ENCODE results near the gene KLHL29. TPM values are rescaled to one million over a fixed set of nuclear protein-coding genes. Genes with fewer than 3 reads are reported as not detected.

The KLHL29 gene
- total and polyA plus RNA-seq, 8 donors, result 1.8 to 10.5 (median 2.8) TPM

DNA sequence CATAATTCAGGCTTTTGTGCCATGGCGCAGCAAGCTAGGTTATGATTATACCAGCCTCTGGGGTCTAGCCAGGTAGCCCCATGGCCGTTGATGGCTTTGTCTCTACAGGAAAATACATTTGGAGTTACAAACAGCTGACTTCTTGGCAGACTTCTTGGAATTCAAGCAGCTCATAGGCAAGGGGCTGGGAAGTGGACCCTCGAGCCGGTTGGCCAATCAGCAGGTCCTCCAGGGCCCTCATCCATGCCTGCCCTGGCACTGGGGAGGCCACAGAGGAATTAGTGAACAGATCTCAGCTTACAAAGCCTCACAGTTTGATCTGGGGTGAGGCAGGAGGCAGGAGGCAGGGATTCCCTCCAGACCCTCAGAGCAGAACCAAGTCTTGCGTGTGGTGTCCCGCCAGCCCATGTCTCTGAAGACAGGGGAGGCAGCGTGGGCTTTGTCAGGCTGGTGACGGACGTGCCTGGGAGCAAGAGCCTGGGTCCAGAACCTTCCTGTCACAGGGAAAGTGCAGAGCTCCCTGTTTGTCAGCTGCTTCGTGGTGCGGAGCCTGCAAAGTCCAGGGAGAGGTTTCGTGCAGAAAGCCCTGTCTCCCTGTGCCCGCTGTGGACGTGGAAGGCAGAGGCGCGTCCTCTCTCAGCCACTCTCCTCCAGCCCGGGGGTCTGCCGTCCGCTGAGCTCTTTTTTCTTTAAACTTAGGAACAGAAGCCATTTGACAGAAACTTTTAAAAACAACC lies 131.7 kb downstream of the KLHL29 start:
- intact Hi-C loops (cut with DNase I), result no loop called here

GRCh38 chr2:23518481-23519333 lies 133.7 kb downstream of the KLHL29 start:
- H3K27ac ChIP-seq, result no peak overlapping the region
- DNase-seq (no peak), ATAC-seq (peak; percentile 63)
- no peaks in the 10 kb centered on the region for H3K9me3 ChIP-seq
- H3K36me3 ChIP-seq, result no peaks in the 10 kb centered on the region
- TF ChIP-seq, protein P1, sequence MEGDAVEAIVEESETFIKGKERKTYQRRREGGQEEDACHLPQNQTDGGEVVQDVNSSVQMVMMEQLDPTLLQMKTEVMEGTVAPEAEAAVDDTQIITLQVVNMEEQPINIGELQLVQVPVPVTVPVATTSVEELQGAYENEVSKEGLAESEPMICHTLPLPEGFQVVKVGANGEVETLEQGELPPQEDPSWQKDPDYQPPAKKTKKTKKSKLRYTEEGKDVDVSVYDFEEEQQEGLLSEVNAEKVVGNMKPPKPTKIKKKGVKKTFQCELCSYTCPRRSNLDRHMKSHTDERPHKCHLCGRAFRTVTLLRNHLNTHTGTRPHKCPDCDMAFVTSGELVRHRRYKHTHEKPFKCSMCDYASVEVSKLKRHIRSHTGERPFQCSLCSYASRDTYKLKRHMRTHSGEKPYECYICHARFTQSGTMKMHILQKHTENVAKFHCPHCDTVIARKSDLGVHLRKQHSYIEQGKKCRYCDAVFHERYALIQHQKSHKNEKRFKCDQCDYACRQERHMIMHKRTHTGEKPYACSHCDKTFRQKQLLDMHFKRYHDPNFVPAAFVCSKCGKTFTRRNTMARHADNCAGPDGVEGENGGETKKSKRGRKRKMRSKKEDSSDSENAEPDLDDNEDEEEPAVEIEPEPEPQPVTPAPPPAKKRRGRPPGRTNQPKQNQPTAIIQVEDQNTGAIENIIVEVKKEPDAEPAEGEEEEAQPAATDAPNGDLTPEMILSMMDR (IDR thresholded peaks at IDR 0.05), result no peak
- H3K27me3 ChIP-seq, result no peaks in the 10 kb centered on the region
- no peak overlapping the region for H3K4me3 ChIP-seq
- intact Hi-C loops (cut with DNase I), result no loop called here
- no peaks in the 10 kb centered on the region for H3K4me1 ChIP-seq

More for the DNA sequence above, 131.7 kb downstream of the KLHL29 start:
- Histone ChIP-seq H3K9me3 (no peaks in the 10 kb centered on the region), H3K27ac (no peak overlapping the region), H3K4me3 (no peak overlapping the region), H3K27me3 (no peaks in the 10 kb centered on the region), H3K4me1 (no peaks in the 10 kb centered on the region), H3K36me3 (no peaks in the 10 kb centered on the region)
- DNase-seq (no peak), ATAC-seq (no peak)
- TF ChIP-seq, protein P1 (IDR thresholded peaks at IDR 0.05), result no peak

DNA sequence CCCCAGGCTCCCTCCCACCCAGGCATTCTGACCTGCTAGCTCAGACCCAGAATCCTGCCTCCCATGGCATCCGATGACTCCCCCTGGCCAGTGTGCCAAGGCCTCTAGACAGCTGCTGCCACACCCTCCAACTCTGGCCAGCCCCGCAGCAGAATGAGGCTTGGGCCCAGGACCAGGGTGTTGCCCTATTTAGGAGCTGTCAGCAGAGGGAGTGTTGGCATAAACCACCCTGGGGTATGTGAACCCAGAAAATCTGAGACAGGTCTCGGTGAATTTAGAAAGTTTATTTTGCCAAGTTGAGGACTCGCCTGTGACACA lies 134.3 kb downstream of the KLHL29 start:
- H3K4me3 ChIP-seq, result no peak overlapping the region
- DNase-seq (no peak), ATAC-seq (peak; percentile 41)
- intact Hi-C loops (cut with DNase I), result no loop called here
- H3K27me3 ChIP-seq, result no peaks in the 10 kb centered on the region
- H3K36me3 ChIP-seq, result no peaks in the 10 kb centered on the region
- no peak overlapping the region for H3K27ac ChIP-seq
- H3K4me1 ChIP-seq, result peaks cover 0 to 2% of the 10 kb centered on the region in 2 donors
- TF ChIP-seq, protein P1 (IDR thresholded peaks at IDR 0.05), result no peak
- H3K9me3 ChIP-seq, result no peaks in the 10 kb centered on the region

DNA sequence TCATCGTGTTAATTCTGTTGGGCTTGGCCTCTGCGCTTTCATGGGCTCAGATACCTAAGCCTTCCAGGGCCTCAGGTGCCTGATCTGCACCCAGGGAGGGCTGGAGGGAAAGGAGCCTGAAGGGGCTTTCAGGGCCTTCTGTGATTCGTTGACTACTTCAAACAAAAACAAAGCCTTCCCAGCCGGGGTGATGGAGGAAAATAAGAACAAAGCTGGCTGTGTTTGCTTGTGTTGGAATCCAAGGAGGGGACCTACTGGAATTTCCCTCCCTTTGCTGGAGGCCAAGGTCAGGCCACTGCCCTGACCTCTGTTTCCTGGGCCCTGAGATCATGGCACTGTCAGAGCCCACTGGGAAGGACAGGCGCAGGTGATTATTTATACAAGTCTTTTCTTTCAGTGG lies 135.3 kb downstream of the KLHL29 start:
- H3K9me3 ChIP-seq, result no peaks in the 10 kb centered on the region
- no peaks in the 10 kb centered on the region for H3K27me3 ChIP-seq
- no peak overlapping the region for H3K4me3 ChIP-seq
- TF ChIP-seq, protein P1 (IDR thresholded peaks at IDR 0.05), result no peak
- intact Hi-C loops (cut with DNase I), result no loop called here
- H3K4me1 ChIP-seq, result peaks cover 0 to 2% of the 10 kb centered on the region in 2 donors
- no peak for ATAC-seq
- no peak for DNase-seq
- H3K36me3 ChIP-seq, result no peaks in the 10 kb centered on the region
- no peak overlapping the region for H3K27ac ChIP-seq

- H3K27me3 ChIP-seq, result no peaks in the 10 kb centered on the region
- DNase-seq (no peak), ATAC-seq (no peak)
- H3K36me3 ChIP-seq, result no peaks in the 10 kb centered on the region
- intact Hi-C loops (cut with DNase I), result no loop called here
- H3K4me3 ChIP-seq, result no peak overlapping the region
- no peak overlapping the region for H3K27ac ChIP-seq
- TF ChIP-seq, protein P1 (IDR thresholded peaks at IDR 0.05), result no peak
- peaks cover 0 to 2% of the 10 kb centered on the region in 2 donors for H3K4me1 ChIP-seq
- no peaks in the 10 kb centered on the region for H3K9me3 ChIP-seq
These were observed 136.1 kb downstream of the KLHL29 start for GRCh38 chr2:23521060-23521459.
